Gastroesophageal sphincter (tissue), 4 donors: ENCODE data around the gene TNFAIP8L3. TPM values are rescaled to one million over a fixed set of nuclear protein-coding genes. Genes with fewer than 3 reads are reported as not detected.
A peak's percentile ranks its signal among the peaks of the same experiment; 100 is the strongest.
"Not testable (repeated sequence)": the region's sequence is repeated elsewhere in the genome, so short reads cannot be mapped to it uniquely, and the experiment has no call there.

Experiments used
- ATAC-seq: fragments of 150-250 bp; one replicate; pipeline ENCODE4 v1.9.1; 2016; ENCODE audit warnings: mild to moderate bottlenecking, moderate library complexity
- H3K27ac ChIP-seq, 4 donors: fragments of 200-600 bp; sonication (generic) in 3 of 4; 1 replicate in 3 of 4; 2 replicates in 1 of 4; pipeline ENCODE4 v1.5.1; 2016 to 2019
- H3K27me3 ChIP-seq: fragments of 200-600 bp; sonication (generic); one replicate; pipeline ENCODE4 v1.5.1; 2019
- H3K36me3 ChIP-seq, 2 donors: fragments of 200-600 bp; sonication (generic); one replicate each; pipeline ENCODE4 v1.5.1; 2019; ENCODE audit warnings: control low read depth in 1 of 2
- H3K4me1 ChIP-seq, 3 donors: fragments of 200-600 bp; sonication (generic); 1 replicate in 2 of 3; 2 replicates in 1 of 3; pipeline ENCODE4 v1.5.1; 2016 to 2019; ENCODE audit warnings: control low read depth in 2 of 3
- H3K4me3 ChIP-seq, 2 donors: fragments of 200-600 bp; sonication (generic); one replicate each; pipeline ENCODE4 v1.5.1; 2019; ENCODE audit warnings: mild to moderate bottlenecking in 1 of 2, moderate library complexity in 1 of 2
- H3K9me3 ChIP-seq, 3 donors: fragments of 200-600 bp; sonication (generic); one replicate each; pipeline ENCODE4 v1.5.1; 2017 to 2019; ENCODE audit warnings: control low read depth in 2 of 3
- EP300 ChIP-seq: sonication (generic); formaldehyde crosslinking; IDR thresholded peaks from one replicate; pipeline ENCODE4 v1.6.1; 2017; ENCODE audit warnings: antibody characterized with exemption, mild to moderate bottlenecking
- POLR2A ChIP-seq, 2 donors: fragments of 450-650 bp; IDR thresholded peaks; one replicate each; pipeline ENCODE4 v1.6.1; 2017; ENCODE audit warnings: antibody characterized with exemption in 2 of 2, mild to moderate bottlenecking in 2 of 2, moderate library complexity in 1 of 2
- POLR2AphosphoS5 ChIP-seq: sonication (generic); formaldehyde crosslinking; IDR thresholded peaks from one replicate; pipeline ENCODE4 v1.6.1; 2017; ENCODE audit warnings: antibody characterized with exemption
- WGBS, 2 donors: methylation state at CpG; one replicate each; pipeline ENCODE4 v1.1.5; 2018; ENCODE audit warnings: low coverage in 1 of 2; 5-methylcytosine and 5-hydroxymethylcytosine counted together
- total RNA-seq, 4 donors: library from RNA; depleted of rRNA; stranded (reverse); fragments of >200 nt; gene quantifications; one replicate each; pipeline ENCODE4 v1.1.0, GENCODE V29; 2016
- TF ChIP-seq, protein P1 (sequence below), 4 experiments: fragments of 200-600 bp in 2 of 4; fragments of 450-650 bp in 2 of 4; sonication (generic) in 1 of 4; IDR thresholded peaks; one replicate each; pipeline ENCODE4 v1.5.1; 2017 to 2019; ENCODE audit warnings: antibody characterized with exemption in 4 of 4, mild to moderate bottlenecking in 2 of 4, moderate library complexity in 2 of 4

TNFAIP8L3 gene
- total RNA-seq, result 10 to 100 TPM; 17.1 to 31.7 (median 23.9) TPM

DNA sequence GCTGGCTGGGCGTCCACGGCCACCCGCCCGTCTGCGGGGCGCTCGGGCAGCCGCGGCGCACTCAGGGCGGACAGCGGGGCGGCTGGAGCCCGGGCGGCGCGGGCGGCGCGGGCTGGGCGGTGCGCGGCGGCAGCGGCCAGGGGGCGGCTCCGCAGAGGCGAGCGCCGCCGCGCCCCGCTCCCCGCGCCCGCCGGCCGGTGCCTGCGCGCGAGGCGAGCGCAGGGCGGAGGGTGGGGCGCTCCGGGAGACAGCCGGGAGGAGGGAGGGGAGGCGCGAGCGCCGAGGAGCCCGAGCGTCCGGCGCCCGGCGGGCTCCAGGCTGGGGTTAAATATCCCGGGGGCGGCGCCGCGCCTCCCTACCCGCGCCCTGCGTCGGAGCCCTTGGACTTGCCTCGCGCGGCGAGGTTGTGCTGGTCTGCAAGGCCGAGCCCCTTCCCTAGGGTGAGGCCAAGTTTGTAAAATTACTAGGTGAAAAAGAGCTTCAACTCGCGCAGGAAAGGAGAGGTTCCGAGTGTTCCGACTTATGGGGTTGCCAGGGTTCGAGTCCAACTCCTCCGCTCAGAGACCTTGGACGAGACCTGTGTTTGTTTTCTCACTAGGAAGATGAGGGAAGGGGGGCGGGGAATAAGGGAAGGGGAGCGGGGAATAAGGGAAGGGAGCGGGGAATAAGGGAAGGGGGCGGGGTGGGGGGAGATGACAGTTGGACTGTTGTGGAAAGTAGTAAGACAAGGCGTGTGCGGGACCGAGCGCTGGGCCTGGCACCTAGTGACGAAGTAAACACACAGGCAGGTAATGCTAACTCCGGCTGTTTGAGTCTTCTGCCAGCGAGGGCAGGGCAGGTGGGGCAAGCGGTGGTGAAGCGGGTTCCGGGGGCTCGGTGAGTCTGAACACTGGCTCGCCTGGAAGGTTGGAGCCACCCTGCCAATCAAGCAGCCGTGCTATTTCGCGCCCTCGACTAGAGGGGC is at the start of gene TNFAIP8L3:
Gene TNFAIP8L3, minus strand, starts transcription at position 301 of the 964 bp plus-strand sequence. CDS start 311 bp downstream, outside the sequence.
- no peaks in the 10 kb centered on the region for H3K36me3 ChIP-seq
- H3K27me3 ChIP-seq, result no peaks in the 10 kb centered on the region
- TF ChIP-seq POLR2A (IDR thresholded peaks at IDR 0.05), result peak; percentile 10 to 30
- TF ChIP-seq POLR2AphosphoS5, result peak; percentile 14
- TF ChIP-seq EP300, result no peak
- TF ChIP-seq, protein P1, sequence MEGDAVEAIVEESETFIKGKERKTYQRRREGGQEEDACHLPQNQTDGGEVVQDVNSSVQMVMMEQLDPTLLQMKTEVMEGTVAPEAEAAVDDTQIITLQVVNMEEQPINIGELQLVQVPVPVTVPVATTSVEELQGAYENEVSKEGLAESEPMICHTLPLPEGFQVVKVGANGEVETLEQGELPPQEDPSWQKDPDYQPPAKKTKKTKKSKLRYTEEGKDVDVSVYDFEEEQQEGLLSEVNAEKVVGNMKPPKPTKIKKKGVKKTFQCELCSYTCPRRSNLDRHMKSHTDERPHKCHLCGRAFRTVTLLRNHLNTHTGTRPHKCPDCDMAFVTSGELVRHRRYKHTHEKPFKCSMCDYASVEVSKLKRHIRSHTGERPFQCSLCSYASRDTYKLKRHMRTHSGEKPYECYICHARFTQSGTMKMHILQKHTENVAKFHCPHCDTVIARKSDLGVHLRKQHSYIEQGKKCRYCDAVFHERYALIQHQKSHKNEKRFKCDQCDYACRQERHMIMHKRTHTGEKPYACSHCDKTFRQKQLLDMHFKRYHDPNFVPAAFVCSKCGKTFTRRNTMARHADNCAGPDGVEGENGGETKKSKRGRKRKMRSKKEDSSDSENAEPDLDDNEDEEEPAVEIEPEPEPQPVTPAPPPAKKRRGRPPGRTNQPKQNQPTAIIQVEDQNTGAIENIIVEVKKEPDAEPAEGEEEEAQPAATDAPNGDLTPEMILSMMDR (IDR thresholded peaks at IDR 0.05), result no peak
- ATAC-seq, result peak; percentile 74
- peak within 1 kb of the TSS; percentile 78 to 83 for H3K4me3 ChIP-seq
- H3K4me1 ChIP-seq, result peaks cover 0 to 64% (median 22%) of the 10 kb centered on the region in 3 donors
- H3K27ac ChIP-seq, result peak within 1 kb of the TSS; percentile 80 to 91 (median 89)
- WGBS, 2 donors, result 0 to 4% methylated on average over 9 to 13 of the region's 98 CpGs
- no peaks in the 10 kb centered on the region for H3K9me3 ChIP-seq

DNA sequence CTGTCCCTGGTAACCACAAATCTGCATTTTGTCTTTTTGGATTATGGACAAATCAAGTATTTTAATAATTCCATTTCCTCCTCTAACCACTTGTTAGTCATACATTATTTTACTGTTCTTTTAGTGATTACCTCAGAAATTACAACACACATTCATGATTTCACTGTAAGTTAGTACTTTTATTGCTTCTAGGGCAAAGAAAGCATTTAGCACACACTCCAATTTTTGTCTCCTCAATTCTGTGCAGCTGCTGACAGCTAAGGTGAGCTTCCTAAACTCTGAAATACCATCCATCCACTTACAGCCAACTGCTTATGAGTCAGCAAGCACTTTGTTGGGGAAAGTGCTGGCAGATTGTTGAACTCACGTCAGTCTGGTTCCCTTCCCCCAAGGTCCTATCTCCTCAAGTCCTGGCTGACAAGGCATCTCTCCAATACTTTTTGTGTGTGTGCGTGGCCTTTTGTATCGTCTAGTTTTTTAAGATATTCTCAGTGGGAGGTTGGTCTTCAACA is 49.4 kb upstream of the TNFAIP8L3 start:
- TF ChIP-seq, protein P1 (IDR thresholded peaks at IDR 0.05), result no peak
- TF ChIP-seq EP300 (no peak), POLR2AphosphoS5 (peak; percentile 22), POLR2A (IDR thresholded peaks at IDR 0.05) (no peak)
- Histone ChIP-seq H3K9me3 (no peaks in the 10 kb centered on the region), H3K27me3 (no peaks in the 10 kb centered on the region), H3K36me3 (no peaks in the 10 kb centered on the region), H3K4me1 (peaks cover 0 to 10% (median 0%) of the 10 kb centered on the region in 3 donors), H3K27ac (peak overlapping the region in 1 of 4 donors; percentile 15), H3K4me3 (no peak overlapping the region)
- no peak for ATAC-seq
- 54 to 67% methylated on average over 2 to 3 of the region's 3 CpGs for WGBS, 2 donors

DNA sequence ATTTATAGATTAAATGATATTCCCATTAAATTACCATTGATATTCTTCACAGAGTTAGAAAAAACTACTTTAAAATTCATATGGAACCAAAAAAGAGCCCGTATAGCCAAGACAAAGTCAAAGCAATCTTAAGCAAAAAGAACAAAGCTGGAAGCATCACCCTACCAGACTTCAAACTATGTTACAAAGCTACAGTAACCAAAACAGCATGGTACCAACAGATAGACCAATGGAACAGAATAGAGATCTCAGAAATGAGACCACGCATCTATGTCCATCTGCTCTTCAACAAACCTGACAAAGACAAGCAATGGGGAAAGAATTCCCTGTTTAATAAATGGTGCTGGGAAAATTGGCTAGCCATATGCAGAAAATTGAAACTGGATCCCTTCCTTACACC is 45.6 kb upstream of the TNFAIP8L3 start:
- not testable (repeated sequence) for H3K27me3 ChIP-seq, H3K36me3 ChIP-seq, H3K4me3 ChIP-seq, H3K4me1 ChIP-seq, ATAC-seq, H3K27ac ChIP-seq, H3K9me3 ChIP-seq
- 78 to 87% methylated on average over 2 of the region's 2 CpGs for WGBS, 2 donors

DNA sequence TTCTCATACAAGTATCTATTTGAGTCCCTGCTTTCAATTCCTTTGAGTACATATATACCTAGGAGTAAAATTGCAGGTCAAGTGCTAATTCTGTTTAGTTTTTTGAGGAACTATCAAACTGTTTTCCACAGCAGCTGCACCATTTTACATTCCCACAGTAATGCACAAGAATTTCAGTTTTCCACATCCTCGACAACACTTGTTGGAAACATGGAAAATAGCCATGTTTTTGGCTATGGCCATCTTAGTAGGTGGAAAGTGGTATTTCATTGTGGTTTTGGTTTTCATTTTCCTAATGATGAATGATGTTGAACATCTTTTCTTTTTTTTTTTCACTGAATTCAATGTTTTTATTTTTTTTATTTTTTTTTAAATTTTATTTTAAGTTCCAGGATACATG is 44.4 kb upstream of the TNFAIP8L3 start:
- WGBS, 2 donors, result 69% methylated on average over 1 of the region's 1 CpG; no CpG with 5 or more reads in 1 of the 2 donors
- H3K4me1 ChIP-seq, result peaks cover 0 to 4% (median 0%) of the 10 kb centered on the region in 3 donors
- no peak overlapping the region for H3K27ac ChIP-seq
- H3K27me3 ChIP-seq, result no peaks in the 10 kb centered on the region
- no peaks in the 10 kb centered on the region for H3K36me3 ChIP-seq
- no peak overlapping the region for H3K4me3 ChIP-seq
- TF ChIP-seq POLR2A (IDR thresholded peaks at IDR 0.05) (no peak), EP300 (no peak), POLR2AphosphoS5 (no peak)
- TF ChIP-seq, protein P1 (IDR thresholded peaks at IDR 0.05), result no peak
- ATAC-seq, result no peak
- H3K9me3 ChIP-seq, result no peaks in the 10 kb centered on the region

DNA sequence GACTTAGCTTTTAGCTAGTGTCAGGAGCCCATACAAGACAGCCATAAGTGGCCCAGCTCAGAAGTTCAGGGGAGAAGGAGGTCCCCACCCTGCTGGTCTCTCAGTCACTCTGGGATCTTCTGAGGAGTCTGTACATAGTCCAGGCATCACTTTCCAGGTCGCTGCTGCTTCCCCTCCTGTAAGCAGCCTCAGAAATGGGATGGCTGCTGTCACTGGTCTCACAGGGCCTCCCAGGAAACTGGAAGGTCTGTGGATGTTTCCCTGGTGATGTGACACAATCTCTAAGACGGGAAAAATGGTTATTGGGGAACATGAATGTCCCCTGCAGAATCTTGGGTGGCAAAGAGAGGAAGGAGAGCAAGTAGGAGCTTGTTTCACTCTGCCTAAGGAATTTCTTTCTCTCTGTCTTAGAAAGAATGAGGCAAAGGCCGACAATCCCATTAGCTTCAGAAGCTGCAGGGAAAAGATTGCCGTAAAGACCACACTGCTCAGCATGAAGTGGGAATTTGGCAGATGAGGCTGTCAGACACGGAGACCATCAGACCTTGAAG is 43.2 kb upstream of the TNFAIP8L3 start:
- H3K27me3 ChIP-seq, result no peaks in the 10 kb centered on the region
- no peak for TF ChIP-seq POLR2AphosphoS5
- TF ChIP-seq, protein P1 (IDR thresholded peaks at IDR 0.05), result no peak
- no peak for TF ChIP-seq POLR2A (IDR thresholded peaks at IDR 0.05)
- TF ChIP-seq EP300, result no peak
- peaks cover 5 to 6% (median 6%) of the 10 kb centered on the region in 3 donors for H3K4me1 ChIP-seq
- no peaks in the 10 kb centered on the region for H3K9me3 ChIP-seq
- ATAC-seq, result no peak
- H3K4me3 ChIP-seq, result no peak overlapping the region
- H3K36me3 ChIP-seq, result no peaks in the 10 kb centered on the region
- WGBS, 2 donors, result 69 to 86% methylated on average over 2 to 3 of the region's 5 CpGs
- no peak overlapping the region for H3K27ac ChIP-seq
